Fibroblast of peridontal ligament (primary cell): ENCODE measurements around the gene TRIM29.

ENCODE experiments used
- DNase-seq: peaks from one replicate; pipeline ENCODE4 v3.0.0-alpha.2; 2010; ENCODE audit errors: extremely low read depth

The TRIM29 gene

GRCh38 chr11:120097721-120098385, 40.1 kb downstream of the TRIM29 start:
- DNase-seq, result no peak

DNA sequence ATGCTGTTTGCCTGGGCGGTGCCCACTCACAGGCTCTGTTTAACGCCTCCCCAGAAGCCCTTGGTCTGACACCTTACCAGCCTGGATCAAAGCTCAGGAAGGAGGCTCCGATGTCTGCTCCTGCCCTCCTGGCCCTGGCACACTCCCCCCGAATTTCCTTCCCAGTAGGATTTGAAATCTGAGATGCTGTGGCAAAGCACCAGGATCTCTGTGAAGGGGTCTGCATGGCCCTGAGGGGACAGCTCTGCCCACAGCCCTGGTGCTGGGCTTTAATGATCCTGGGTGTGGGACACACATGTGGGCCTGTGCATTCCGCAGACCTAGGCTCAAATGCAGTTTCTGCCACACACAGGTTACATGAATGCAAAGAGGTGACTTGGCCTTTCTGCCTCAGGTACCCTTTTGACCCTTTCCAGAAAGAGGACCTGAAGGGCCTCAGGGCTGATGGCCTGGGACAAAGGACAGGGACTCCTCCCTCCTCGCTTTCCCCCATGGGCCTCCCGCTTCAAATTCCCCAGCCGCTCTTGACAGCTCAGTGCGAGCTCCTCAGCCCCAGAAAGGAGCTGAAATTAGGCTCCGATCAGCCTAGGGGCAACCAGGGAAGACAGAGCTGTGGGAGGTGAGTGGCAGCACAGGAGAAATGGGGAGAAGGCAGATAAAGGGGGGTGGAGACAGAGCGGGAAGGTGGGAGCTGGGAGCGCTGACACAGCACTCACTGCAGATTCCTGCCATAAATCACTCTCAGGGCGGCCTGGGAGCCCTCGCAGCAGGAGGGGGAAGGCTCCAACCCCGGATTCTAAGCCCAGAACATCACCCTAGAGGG, 41.3 kb downstream of the TRIM29 start:
- DNase-seq, result no peak

- no peak for DNase-seq
These were observed 42.4 kb downstream of the TRIM29 start for GRCh38 chr11:120095516-120095915.

- no peak for DNase-seq
These were observed 46.2 kb downstream of the TRIM29 start for GRCh38 chr11:120091701-120092100.

DNA sequence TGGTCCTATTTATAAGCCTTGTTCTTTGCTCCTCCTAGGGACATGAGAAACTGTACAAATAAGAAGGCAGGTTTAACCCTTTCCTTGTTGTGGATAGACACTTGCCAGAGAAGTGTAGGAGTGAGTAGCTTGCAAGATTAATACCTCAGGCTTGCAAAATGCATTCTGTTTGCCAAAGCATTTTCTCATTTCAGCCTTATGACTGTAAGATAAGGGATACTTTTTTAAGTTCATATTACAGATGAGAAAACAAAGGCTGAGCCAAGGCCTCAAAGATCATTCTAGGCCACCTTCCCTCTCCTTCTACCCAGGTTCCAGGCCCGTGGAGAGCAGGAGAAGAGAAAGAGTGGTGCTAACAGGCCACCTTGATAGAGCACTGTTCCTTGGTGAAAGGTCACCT, 46.8 kb downstream of the TRIM29 start:
- DNase-seq, result no peak

GRCh38 chr11:120090411-120090810, 47.5 kb downstream of the TRIM29 start:
- no peak for DNase-seq

GRCh38 chr11:120089036-120090001, 48.6 kb downstream of the TRIM29 start:
- DNase-seq, result no peak

GRCh38 chr11:120088056-120088455, 49.9 kb downstream of the TRIM29 start:
- DNase-seq, result no peak

DNA sequence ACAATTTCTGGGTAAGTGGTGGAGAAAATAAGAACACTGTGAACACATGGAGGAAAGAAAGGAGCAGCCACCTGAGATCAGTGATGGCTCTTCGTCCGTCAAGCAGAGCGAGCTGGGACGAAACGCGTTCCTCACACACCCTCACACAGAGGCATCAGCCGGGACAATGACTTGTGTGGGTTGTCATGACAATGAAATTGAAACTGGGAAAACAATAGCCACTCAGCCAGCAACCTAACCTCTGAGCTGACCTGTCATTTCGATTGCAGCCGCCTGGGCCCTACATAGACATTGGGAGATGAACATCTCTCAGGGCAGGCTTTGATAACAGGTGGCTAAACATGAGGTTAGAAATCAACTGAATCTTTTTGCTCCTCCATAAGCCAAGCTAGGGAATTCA, 51.3 kb downstream of the TRIM29 start:
- DNase-seq, result no peak

- no peak for DNase-seq
These were observed 57.9 kb downstream of the TRIM29 start for GRCh38 chr11:120079750-120080610.

DNA sequence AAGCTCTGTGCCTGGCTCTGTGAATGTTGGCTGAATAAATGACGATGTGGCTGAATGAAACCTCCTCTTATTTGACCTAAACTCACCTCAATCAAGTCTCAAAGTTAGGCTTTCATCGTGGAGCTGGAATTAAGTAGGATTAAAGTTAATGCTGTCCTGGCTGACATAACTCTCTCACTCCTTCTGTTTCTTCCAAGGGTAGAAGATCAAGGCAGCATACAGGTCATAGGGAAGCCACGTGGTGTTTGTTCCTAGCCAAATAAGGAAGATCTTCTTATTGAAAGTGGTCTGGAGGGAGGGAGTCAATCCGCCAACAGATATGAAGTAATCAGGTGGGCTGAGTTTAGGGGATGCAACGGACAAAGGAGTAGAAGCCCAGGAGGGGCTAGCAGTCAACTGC, 59.5 kb downstream of the TRIM29 start:
- no peak for DNase-seq

DNA sequence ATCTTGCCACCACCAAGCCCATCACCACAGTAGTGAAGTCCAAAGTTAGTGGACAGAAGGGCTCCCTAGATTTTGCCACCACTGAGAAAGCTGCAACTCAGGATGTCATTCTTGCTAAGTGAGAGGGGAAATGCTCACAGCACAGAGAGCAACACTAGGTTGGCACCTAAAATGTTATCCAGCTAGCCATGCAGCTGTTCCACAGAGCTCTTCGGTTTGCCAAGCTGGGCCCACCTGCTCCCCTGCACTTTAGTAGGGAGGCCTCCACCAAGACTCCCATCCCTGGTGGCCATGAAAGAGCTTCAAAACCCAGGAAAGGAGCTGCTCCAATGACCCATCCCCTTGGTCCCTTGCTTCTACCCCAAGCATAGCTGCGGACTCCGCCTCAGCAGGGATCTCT, 63.8 kb downstream of the TRIM29 start:
- no peak for DNase-seq

- DNase-seq, result no peak
These were observed 64.7 kb downstream of the TRIM29 start for GRCh38 chr11:120073196-120073595.

DNA sequence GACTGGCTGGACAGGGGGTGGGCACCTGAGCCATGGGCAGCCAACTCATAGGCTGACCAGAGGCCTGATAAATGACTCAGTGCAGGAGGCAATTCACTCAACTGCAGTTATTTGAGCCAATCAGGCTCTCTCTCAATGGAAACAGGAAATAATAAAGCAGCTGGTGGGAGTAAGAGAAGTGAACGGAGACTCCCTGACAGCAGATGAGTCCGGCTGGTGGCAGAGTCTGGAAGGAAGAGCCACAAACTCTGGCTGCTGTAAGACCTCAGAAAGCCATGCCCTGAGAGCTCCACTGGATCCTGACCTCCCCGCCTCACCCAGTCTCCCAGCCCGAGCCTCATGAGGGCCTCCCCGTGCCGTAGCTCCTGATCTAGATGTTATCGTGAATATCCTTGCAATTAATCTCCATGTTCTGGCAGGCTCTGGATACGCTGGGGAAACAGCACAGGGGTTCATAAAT, 69.8 kb downstream of the TRIM29 start:
- no peak for DNase-seq

- no peak for DNase-seq
These were observed 70.3 kb downstream of the TRIM29 start for GRCh38 chr11:120067438-120068113.

GRCh38 chr11:120066738-120067437, 71.0 kb downstream of the TRIM29 start:
- no peak for DNase-seq

- no peak for DNase-seq
These were observed 72.0 kb downstream of the TRIM29 start for GRCh38 chr11:120065876-120066275.

GRCh38 chr11:120065176-120065575, 72.7 kb downstream of the TRIM29 start:
- DNase-seq, result no peak

GRCh38 chr11:120064341-120064740, 73.6 kb downstream of the TRIM29 start:
- DNase-seq, result no peak
